ENCODE data around the gene LRP5. TPM values are rescaled to one million over a fixed set of nuclear protein-coding genes. Genes with fewer than 3 reads are reported as not detected.

LRP5 gene
- total and polyA plus RNA-seq, 9 of the 15 experiments (the other 6 are each of a cell fraction or from before 2014, with no cell fraction given) = 0.48 to 44.2 (median 13.5) TPM

DNA sequence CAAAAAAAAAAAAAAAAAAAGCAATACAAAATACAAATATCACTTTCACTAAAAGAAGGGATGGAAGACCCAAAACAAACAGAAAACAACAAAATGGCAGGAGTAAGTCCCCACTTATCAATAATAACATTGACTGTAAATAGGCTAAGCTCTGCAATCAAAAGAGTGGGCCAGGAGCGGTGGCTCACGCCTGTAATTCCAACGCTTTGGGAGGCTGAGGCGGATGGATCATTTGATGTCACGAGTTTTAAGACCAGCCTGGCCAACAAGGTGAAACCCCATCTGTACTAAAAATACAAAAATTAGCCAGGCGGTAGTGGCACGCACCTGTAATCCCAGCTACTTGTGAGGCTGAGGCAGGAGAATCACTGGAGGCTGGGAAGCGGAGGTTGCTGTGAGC lies 138.3 kb downstream of the LRP5 start (continued):
- TF ChIP-seq, protein P1, sequence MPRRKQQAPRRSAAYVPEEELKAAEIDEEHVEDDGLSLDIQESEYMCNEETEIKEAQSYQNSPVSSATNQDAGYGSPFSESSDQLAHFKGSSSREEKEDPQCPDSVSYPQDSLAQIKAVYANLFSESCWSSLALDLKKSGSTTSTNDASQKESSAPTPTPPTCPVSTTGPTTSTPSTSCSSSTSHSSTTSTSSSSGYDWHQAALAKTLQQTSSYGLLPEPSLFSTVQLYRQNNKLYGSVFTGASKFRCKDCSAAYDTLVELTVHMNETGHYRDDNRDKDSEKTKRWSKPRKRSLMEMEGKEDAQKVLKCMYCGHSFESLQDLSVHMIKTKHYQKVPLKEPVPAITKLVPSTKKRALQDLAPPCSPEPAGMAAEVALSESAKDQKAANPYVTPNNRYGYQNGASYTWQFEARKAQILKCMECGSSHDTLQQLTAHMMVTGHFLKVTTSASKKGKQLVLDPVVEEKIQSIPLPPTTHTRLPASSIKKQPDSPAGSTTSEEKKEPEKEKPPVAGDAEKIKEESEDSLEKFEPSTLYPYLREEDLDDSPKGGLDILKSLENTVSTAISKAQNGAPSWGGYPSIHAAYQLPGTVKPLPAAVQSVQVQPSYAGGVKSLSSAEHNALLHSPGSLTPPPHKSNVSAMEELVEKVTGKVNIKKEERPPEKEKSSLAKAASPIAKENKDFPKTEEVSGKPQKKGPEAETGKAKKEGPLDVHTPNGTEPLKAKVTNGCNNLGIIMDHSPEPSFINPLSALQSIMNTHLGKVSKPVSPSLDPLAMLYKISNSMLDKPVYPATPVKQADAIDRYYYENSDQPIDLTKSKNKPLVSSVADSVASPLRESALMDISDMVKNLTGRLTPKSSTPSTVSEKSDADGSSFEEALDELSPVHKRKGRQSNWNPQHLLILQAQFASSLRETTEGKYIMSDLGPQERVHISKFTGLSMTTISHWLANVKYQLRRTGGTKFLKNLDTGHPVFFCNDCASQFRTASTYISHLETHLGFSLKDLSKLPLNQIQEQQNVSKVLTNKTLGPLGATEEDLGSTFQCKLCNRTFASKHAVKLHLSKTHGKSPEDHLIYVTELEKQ (CRISPR knock-in tag; IDR thresholded peaks at IDR 0.05) = no peak
- no peak for TF ChIP-seq FUS (optimal IDR thresholded peaks at IDR 0.05; ENCODE audit: low read depth, low read length)
- TF ChIP-seq, protein P2, sequence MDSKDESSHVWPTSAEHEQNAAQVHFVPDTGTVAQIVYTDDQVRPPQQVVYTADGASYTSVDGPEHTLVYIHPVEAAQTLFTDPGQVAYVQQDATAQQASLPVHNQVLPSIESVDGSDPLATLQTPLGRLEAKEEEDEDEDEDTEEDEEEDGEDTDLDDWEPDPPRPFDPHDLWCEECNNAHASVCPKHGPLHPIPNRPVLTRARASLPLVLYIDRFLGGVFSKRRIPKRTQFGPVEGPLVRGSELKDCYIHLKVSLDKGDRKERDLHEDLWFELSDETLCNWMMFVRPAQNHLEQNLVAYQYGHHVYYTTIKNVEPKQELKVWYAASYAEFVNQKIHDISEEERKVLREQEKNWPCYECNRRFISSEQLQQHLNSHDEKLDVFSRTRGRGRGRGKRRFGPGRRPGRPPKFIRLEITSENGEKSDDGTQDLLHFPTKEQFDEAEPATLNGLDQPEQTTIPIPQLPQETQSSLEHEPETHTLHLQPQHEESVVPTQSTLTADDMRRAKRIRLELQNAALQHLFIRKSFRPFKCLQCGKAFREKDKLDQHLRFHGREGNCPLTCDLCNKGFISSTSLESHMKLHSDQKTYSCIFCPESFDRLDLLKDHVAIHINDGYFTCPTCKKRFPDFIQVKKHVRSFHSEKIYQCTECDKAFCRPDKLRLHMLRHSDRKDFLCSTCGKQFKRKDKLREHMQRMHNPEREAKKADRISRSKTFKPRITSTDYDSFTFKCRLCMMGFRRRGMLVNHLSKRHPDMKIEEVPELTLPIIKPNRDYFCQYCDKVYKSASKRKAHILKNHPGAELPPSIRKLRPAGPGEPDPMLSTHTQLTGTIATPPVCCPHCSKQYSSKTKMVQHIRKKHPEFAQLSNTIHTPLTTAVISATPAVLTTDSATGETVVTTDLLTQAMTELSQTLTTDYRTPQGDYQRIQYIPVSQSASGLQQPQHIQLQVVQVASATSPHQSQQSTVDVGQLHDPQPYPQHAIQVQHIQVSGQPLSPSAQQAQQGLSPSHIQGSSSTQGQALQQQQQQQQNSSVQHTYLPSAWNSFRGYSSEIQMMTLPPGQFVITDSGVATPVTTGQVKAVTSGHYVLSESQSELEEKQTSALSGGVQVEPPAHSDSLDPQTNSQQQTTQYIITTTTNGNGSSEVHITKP (IDR thresholded peaks at IDR 0.05; ENCODE audit: partially characterized antibody) = no peak

Measured in K562 (cell line).